Mesenchymal stem cell (in vitro differentiated cells and primary cell): Measurements from ENCODE around the gene INCA1.

ENCODE experiments used
- DNase-seq: peaks from one replicate; pipeline ENCODE4 v3.0.0-alpha.2; 2013
- H2AFZ ChIP-seq: one replicate; pipeline ENCODE4 v1.6.1; 2013; ENCODE audit warnings: low read depth, mild to moderate bottlenecking, control low read depth, inconsistent platforms, low read length, moderate library complexity
- H2AK5ac ChIP-seq: 2 replicates; pipeline ENCODE4 v1.6.1; 2013; ENCODE audit warnings: low read length, moderate library complexity, mild to moderate bottlenecking, inconsistent platforms; ENCODE audit not compliant: severe bottlenecking
- H2BK120ac ChIP-seq: one replicate; pipeline ENCODE4 v1.6.1; 2013; ENCODE audit warnings: low read depth, mild to moderate bottlenecking, inconsistent platforms, low read length, moderate library complexity
- H2BK12ac ChIP-seq, 2 experiments: one replicate each; pipeline ENCODE4 v1.6.1; 2013; ENCODE audit warnings: inconsistent platforms in 2 of 2, low read length in 2 of 2, mild to moderate bottlenecking in 2 of 2, moderate library complexity in 2 of 2, control low read depth in 1 of 2
- H2BK15ac ChIP-seq: one replicate; pipeline ENCODE4 v1.6.1; 2013; ENCODE audit warnings: mild to moderate bottlenecking, low read depth, inconsistent platforms; ENCODE audit not compliant: poor library complexity, severe bottlenecking
- H2BK5ac ChIP-seq: 2 replicates; pipeline ENCODE4 v1.6.1; 2013; ENCODE audit warnings: low read depth, mild to moderate bottlenecking, low read length, control low read depth, inconsistent platforms; ENCODE audit not compliant: poor library complexity, severe bottlenecking
- H3K14ac ChIP-seq, 2 experiments: one replicate each; pipeline ENCODE4 v1.6.1; 2013; ENCODE audit warnings: inconsistent platforms in 2 of 2, low read length in 2 of 2, control low read depth in 1 of 2, mild to moderate bottlenecking in 1 of 2, moderate library complexity in 1 of 2
- H3K18ac ChIP-seq, 2 experiments: one replicate each; pipeline ENCODE4 v1.6.1; 2013; ENCODE audit warnings: inconsistent platforms in 2 of 2, low read length in 2 of 2, control low read depth in 1 of 2, low read depth in 1 of 2, mild to moderate bottlenecking in 1 of 2
- H3K23ac ChIP-seq, 2 experiments: one replicate each; pipeline ENCODE4 v1.6.1; 2013; ENCODE audit warnings: inconsistent platforms in 2 of 2, low read length in 2 of 2, mild to moderate bottlenecking in 2 of 2, moderate library complexity in 2 of 2, control low read depth in 1 of 2
- H3K27ac ChIP-seq: 2 replicates; pipeline ENCODE4 v1.5.1; 2013; ENCODE audit warnings: mild to moderate bottlenecking, moderate library complexity, low read length, control low read depth, inconsistent platforms; ENCODE audit not compliant: poor library complexity, severe bottlenecking
- H3K27me3 ChIP-seq, 2 experiments: 2 replicates each; pipeline versions ENCODE4 v1.6.1 to v1.7.0; 2013; ENCODE audit warnings: low read length in 2 of 2, mild to moderate bottlenecking in 2 of 2, moderate library complexity in 2 of 2, control low read depth in 1 of 2, inconsistent platforms in 1 of 2; ENCODE audit not compliant: control insufficient read depth in 1 of 2, insufficient read depth in 1 of 2
- H3K36me3 ChIP-seq, 2 experiments: 2 replicates each; pipeline versions ENCODE4 v1.6.1 to v1.7.0; 2013; ENCODE audit warnings: low read length in 2 of 2, control low read depth in 1 of 2, inconsistent platforms in 1 of 2, low read depth in 1 of 2, mild to moderate bottlenecking in 1 of 2; ENCODE audit not compliant: insufficient read depth in 2 of 2, control insufficient read depth in 1 of 2
- H3K4ac ChIP-seq, 2 experiments: one replicate each; pipeline ENCODE4 v1.6.1; 2013; ENCODE audit warnings: inconsistent platforms in 2 of 2, low read length in 2 of 2, mild to moderate bottlenecking in 2 of 2, moderate library complexity in 2 of 2, control low read depth in 1 of 2, low read depth in 1 of 2
- H3K4me1 ChIP-seq: 2 replicates; pipeline ENCODE4 v1.6.1; 2013; ENCODE audit warnings: low read depth, low read length, control low read depth; ENCODE audit not compliant: control insufficient read depth, insufficient read depth
- H3K4me2 ChIP-seq: 2 replicates; pipeline ENCODE4 v1.6.1; 2013; ENCODE audit warnings: low read length, mild to moderate bottlenecking, inconsistent platforms; ENCODE audit not compliant: poor library complexity, severe bottlenecking
- H3K4me3 ChIP-seq, 2 experiments: 2 replicates each; pipeline versions ENCODE4 v1.5.1 to v1.7.0; 2013; ENCODE audit warnings: low read length in 2 of 2, mild to moderate bottlenecking in 2 of 2, control low read depth in 1 of 2, low read depth in 1 of 2; ENCODE audit not compliant: insufficient read depth in 1 of 2
- H3K79me1 ChIP-seq: replicated peaks from 2 replicates; pipeline ENCODE4 v1.6.1; 2013; ENCODE audit warnings: mild to moderate bottlenecking, control low read depth, low read length, inconsistent platforms; ENCODE audit not compliant: poor library complexity, severe bottlenecking
- H3K9ac ChIP-seq: 2 replicates; pipeline ENCODE4 v1.7.0; 2013; ENCODE audit warnings: mild to moderate bottlenecking, low read length, moderate library complexity
- H3K9me3 ChIP-seq: 2 replicates; pipeline ENCODE4 v1.7.0; 2013; ENCODE audit warnings: mild to moderate bottlenecking, low read length; ENCODE audit not compliant: control insufficient read depth
- H4K8ac ChIP-seq: one replicate; pipeline ENCODE4 v1.6.1; 2013; ENCODE audit warnings: inconsistent platforms, mild to moderate bottlenecking, low read length, moderate library complexity
- H4K91ac ChIP-seq: one replicate; pipeline ENCODE4 v1.6.1; 2013; ENCODE audit warnings: mild to moderate bottlenecking, low read length, inconsistent platforms
- WGBS: methylation state at CpG from one replicate; pipeline ENCODE4 v1.1.7; 2013; ENCODE audit warnings: mixed read lengths; 5-methylcytosine and 5-hydroxymethylcytosine counted together

Gene INCA1

DNA sequence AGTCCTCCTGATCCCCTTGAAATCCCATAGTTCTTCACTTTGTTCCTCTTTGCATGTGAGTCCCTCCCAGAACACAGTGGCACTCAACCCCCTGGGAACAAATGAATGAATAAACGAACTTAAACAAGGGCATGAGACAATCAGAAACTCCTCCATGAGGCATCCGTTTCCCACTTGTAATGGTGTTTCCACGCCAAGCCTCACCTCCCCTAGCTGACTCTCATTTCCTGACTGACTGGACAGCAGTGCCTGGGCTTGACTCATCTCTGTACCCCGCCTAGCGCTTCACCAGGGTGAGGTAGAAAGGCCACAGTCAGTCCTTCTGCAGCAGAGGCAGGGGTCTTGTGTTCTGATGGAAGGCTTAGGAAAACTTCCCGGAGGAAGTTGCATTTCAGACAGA, 14.6 kb upstream of the INCA1 start:
- DNase-seq: peak; percentile 26
- Histone ChIP-seq H3K14ac (no peak overlapping the region), H2BK5ac (no peak overlapping the region), H4K8ac (no peak overlapping the region), H2AK5ac (no peak overlapping the region), H3K36me3 (peaks cover 79 to 80% of the 10 kb centered on the region in 2 experiments), H3K18ac (no peak overlapping the region), H2BK120ac (no peak overlapping the region), H2AFZ (no peak overlapping the region), H2BK15ac (no peak overlapping the region), H3K4ac (no peak overlapping the region), H4K91ac (no peak overlapping the region), H3K9me3 (no peaks in the 10 kb centered on the region), H3K79me1 (peaks cover 43% of the 10 kb centered on the region), H3K4me3 (no peak overlapping the region), H3K27ac (no peak overlapping the region), H3K4me1 (peaks cover 2% of the 10 kb centered on the region), H3K4me2 (no peak overlapping the region), H2BK12ac (no peak overlapping the region), H3K23ac (no peak overlapping the region), H3K27me3 (no peaks in the 10 kb centered on the region), H3K9ac (no peak overlapping the region)
- 64% methylated on average over 6 of the region's 6 CpGs for WGBS

DNA sequence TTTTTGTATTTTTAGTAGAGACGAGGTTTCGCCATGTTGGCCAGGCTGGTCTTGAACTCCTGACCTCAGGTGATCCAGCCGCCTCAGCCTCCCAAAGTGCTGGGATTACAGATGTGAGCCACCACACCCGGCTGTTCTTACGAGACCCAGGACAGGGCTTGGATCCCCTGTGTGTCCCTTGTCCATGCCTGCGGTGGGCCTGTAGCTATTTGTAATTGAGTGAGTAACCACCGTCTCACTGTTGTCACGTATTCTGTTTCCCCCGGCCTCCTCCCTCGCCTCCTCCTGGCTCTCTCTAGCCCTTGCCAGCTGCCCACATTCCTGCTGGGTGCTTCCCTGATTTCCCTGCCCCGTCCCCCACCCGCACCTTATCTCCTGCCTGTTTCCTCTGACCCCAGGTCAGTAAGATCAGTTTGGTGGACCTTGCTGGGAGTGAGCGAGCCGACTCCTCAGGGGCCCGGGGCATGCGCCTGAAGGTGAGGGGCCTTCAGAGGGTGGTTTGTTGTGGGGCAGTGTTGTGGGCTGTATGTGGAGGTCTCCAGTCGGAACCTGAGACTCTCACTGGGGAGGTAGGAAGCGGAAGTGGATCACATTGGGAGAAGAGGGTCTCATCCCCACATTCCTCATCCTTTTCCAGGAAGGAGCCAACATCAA, 6.0 kb upstream of the INCA1 start:
- Histone ChIP-seq H3K36me3 (peaks cover 76 to 83% of the 10 kb centered on the region in 2 experiments), H4K91ac (no peak overlapping the region), H3K9me3 (no peaks in the 10 kb centered on the region), H3K4me1 (peaks cover 24% of the 10 kb centered on the region), H3K18ac (no peak overlapping the region), H2BK120ac (no peak overlapping the region), H3K23ac (no peak overlapping the region), H3K79me1 (peaks cover 56% of the 10 kb centered on the region), H3K27me3 (no peaks in the 10 kb centered on the region), H3K14ac (no peak overlapping the region), H3K4me3 (peak overlapping the region in 1 of 2 experiments; percentile 26), H2AK5ac (no peak overlapping the region), H2BK12ac (no peak overlapping the region), H4K8ac (no peak overlapping the region), H2BK5ac (no peak overlapping the region), H3K27ac (no peak overlapping the region), H2AFZ (no peak overlapping the region), H3K4ac (no peak overlapping the region), H3K4me2 (no peak overlapping the region), H2BK15ac (no peak overlapping the region), H3K9ac (no peak overlapping the region)
- no peak for DNase-seq
- WGBS: 97% methylated on average over 17 of the region's 18 CpGs

DNA sequence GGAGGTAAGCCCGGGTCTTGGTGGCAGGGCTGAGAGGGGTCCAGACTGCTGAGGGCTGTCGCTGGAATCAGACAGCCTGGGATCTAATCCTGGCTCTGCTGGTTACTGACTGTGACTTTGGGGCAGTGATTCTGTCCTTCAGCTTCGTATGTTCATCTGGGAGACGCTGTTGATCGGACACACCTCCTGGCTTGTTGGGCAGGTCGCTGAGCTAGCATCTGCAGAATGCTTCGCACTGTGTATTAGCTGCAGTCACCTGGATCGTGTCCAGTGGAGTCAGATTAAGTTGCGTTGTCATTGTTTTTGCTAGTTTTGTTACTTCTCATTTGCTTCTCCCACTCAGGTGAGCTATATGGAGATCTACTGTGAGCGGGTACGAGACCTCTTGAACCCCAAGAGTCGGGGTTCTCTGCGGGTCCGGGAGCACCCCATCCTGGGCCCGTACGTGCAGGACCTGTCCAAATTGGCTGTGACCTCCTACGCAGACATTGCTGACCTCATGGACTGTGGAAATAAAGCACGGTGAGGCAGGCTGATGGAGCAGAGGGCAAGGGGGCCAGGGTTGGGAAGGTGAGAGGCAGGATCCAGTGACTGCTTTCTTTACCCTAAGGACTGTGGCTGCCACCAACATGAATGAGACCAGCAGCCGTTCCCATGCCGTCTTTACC, 4.9 kb upstream of the INCA1 start:
- Histone ChIP-seq H3K18ac (no peak overlapping the region), H3K4me2 (no peak overlapping the region), H4K8ac (no peak overlapping the region), H3K14ac (peak overlapping the region in 1 of 2 experiments; percentile 35), H4K91ac (no peak overlapping the region), H2BK12ac (no peak overlapping the region), H2AK5ac (no peak overlapping the region), H3K9ac (no peak overlapping the region), H2BK120ac (no peak overlapping the region), H3K23ac (no peak overlapping the region), H2AFZ (no peak overlapping the region), H3K4ac (no peak overlapping the region), H3K9me3 (no peaks in the 10 kb centered on the region), H2BK15ac (no peak overlapping the region), H2BK5ac (no peak overlapping the region), H3K27ac (no peak overlapping the region), H3K4me1 (peaks cover 22% of the 10 kb centered on the region), H3K36me3 (peaks cover 65 to 72% of the 10 kb centered on the region in 2 experiments), H3K79me1 (peaks cover 51% of the 10 kb centered on the region), H3K27me3 (no peaks in the 10 kb centered on the region), H3K4me3 (no peak overlapping the region)
- WGBS: 96% methylated on average over 20 of the region's 20 CpGs
- no peak for DNase-seq

DNA sequence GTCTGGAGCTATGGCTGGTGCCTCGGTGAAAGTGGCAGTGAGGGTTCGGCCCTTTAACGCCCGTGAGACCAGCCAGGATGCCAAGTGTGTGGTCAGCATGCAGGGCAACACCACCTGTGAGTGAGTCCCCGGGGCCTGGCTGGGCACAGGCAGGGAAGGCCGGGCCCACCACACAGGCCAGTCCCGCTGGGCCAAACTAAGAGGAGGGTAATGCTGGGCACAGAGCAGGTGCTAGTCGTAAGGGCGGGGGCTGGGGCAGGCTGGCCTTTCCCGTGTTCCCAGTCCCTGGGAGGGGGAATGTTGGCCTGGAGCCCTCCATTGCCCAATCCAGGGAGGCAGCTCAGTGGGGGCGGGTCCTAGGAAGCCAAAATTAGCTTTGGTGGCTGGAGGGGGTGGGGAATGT, 2.9 kb upstream of the INCA1 start:
- no peaks in the 10 kb centered on the region for H3K9me3 ChIP-seq
- H4K91ac ChIP-seq: no peak overlapping the region
- no peak overlapping the region for H3K4me2 ChIP-seq
- no peak overlapping the region for H4K8ac ChIP-seq
- peak overlapping the region in 1 of 2 experiments; percentile 99 for H3K4me3 ChIP-seq
- peaks cover 43% of the 10 kb centered on the region for H3K79me1 ChIP-seq
- no peaks in the 10 kb centered on the region for H3K27me3 ChIP-seq
- H3K27ac ChIP-seq: no peak overlapping the region
- peak overlapping the region in 1 of 2 experiments; percentile 26 for H3K14ac ChIP-seq
- no peak overlapping the region for H2BK15ac ChIP-seq
- no peak overlapping the region for H2BK12ac ChIP-seq
- H3K4me1 ChIP-seq: peaks cover 28% of the 10 kb centered on the region
- H3K9ac ChIP-seq: peak overlapping the region; percentile 91
- no peak overlapping the region for H2BK5ac ChIP-seq
- 92% methylated on average over 11 of the region's 11 CpGs for WGBS
- peaks cover 47 to 55% of the 10 kb centered on the region in 2 experiments for H3K36me3 ChIP-seq
- peak overlapping the region; percentile 19 for H2BK120ac ChIP-seq
- H2AFZ ChIP-seq: no peak overlapping the region
- H2AK5ac ChIP-seq: no peak overlapping the region
- H3K4ac ChIP-seq: no peak overlapping the region
- H3K23ac ChIP-seq: no peak overlapping the region
- no peak overlapping the region for H3K18ac ChIP-seq
- DNase-seq: no peak
